Mononuclear cell (primary cell): ENCODE results near the gene HIPK1. TPM values are rescaled to one million over a fixed set of nuclear protein-coding genes. Genes with fewer than 3 reads are reported as not detected.
"Not testable (repeated sequence)": the region's sequence is repeated elsewhere in the genome, so short reads cannot be mapped to it uniquely, and the experiment has no call there.

ENCODE experiments used
- H3K27me3 ChIP-seq: 2 replicates; pipeline ENCODE4 v1.6.0; 2011; ENCODE audit warnings: low read length, control low read depth; ENCODE audit not compliant: insufficient read depth
- H3K4me1 ChIP-seq: 2 replicates; pipeline ENCODE4 v1.5.1; 2011; ENCODE audit warnings: mild to moderate bottlenecking, low read length, control low read depth; ENCODE audit not compliant: insufficient read depth
- H3K4me3 ChIP-seq: 2 replicates; pipeline ENCODE4 v1.5.1; 2011; ENCODE audit warnings: mild to moderate bottlenecking, low read length, moderate library complexity
- H3K9me3 ChIP-seq: 2 replicates; pipeline ENCODE4 v1.5.1; 2011; ENCODE audit warnings: low read depth, mild to moderate bottlenecking, control low read depth, low read length
- total RNA-seq: library from RNA; depleted of rRNA; stranded (reverse); fragments of >200 nt; gene quantifications from one replicate; pipeline ENCODE4 v1.2.3, GENCODE V29; 2012

HIPK1 gene
- total RNA-seq, 1 donor: 99.5 TPM

GRCh38 chr1:113998361-113998760 is 69.2 kb downstream of the HIPK1 start:
- no peak overlapping the region for H3K4me3 ChIP-seq
- H3K9me3 ChIP-seq: peaks cover 18% of the 10 kb centered on the region
- no peaks in the 10 kb centered on the region for H3K4me1 ChIP-seq
- no peaks in the 10 kb centered on the region for H3K27me3 ChIP-seq

GRCh38 chr1:113999233-113999632 is 70.1 kb downstream of the HIPK1 start:
- Histone ChIP-seq H3K27me3 (no peaks in the 10 kb centered on the region), H3K4me3 (no peak overlapping the region), H3K9me3 (peaks cover 15% of the 10 kb centered on the region), H3K4me1 (no peaks in the 10 kb centered on the region)

GRCh38 chr1:113999799-114000198 is 70.7 kb downstream of the HIPK1 start:
- H3K27me3 ChIP-seq: no peaks in the 10 kb centered on the region
- peaks cover 9% of the 10 kb centered on the region for H3K9me3 ChIP-seq
- no peaks in the 10 kb centered on the region for H3K4me1 ChIP-seq
- H3K4me3 ChIP-seq: no peak overlapping the region

- no peak overlapping the region for H3K4me3 ChIP-seq
- no peaks in the 10 kb centered on the region for H3K27me3 ChIP-seq
- peaks cover 3% of the 10 kb centered on the region for H3K9me3 ChIP-seq
- H3K4me1 ChIP-seq: no peaks in the 10 kb centered on the region
Measured at GRCh38 chr1:114000406-114000805, 71.3 kb downstream of the HIPK1 start.

- H3K4me1 ChIP-seq: no peaks in the 10 kb centered on the region
- H3K9me3 ChIP-seq: no peaks in the 10 kb centered on the region
- H3K27me3 ChIP-seq: no peaks in the 10 kb centered on the region
- H3K4me3 ChIP-seq: no peak overlapping the region
Measured at GRCh38 chr1:114002492-114003239, 73.5 kb downstream of the HIPK1 start.

- H3K27me3 ChIP-seq: no peaks in the 10 kb centered on the region
- H3K9me3 ChIP-seq: no peaks in the 10 kb centered on the region
- H3K4me1 ChIP-seq: no peaks in the 10 kb centered on the region
- no peak overlapping the region for H3K4me3 ChIP-seq
Measured at GRCh38 chr1:114003431-114003830, 74.3 kb downstream of the HIPK1 start.

- not testable (repeated sequence) for H3K4me3 ChIP-seq, H3K9me3 ChIP-seq, H3K27me3 ChIP-seq
Measured at GRCh38 chr1:114006825-114007224, 77.7 kb downstream of the HIPK1 start.

GRCh38 chr1:114008480-114008941 is 79.4 kb downstream of the HIPK1 start:
- Histone ChIP-seq H3K27me3 (no peaks in the 10 kb centered on the region), H3K4me1 (no peaks in the 10 kb centered on the region), H3K9me3 (no peaks in the 10 kb centered on the region), H3K4me3 (no peak overlapping the region)

More at GRCh38 chr1:114006825-114007224, 77.7 kb downstream of the HIPK1 start:
- not testable (repeated sequence) for H3K4me1 ChIP-seq

- no peak overlapping the region for H3K4me3 ChIP-seq
- H3K4me1 ChIP-seq: no peaks in the 10 kb centered on the region
- no peaks in the 10 kb centered on the region for H3K27me3 ChIP-seq
- H3K9me3 ChIP-seq: no peaks in the 10 kb centered on the region
Measured at GRCh38 chr1:114008993-114009392, 79.9 kb downstream of the HIPK1 start.

- H3K9me3 ChIP-seq: no peaks in the 10 kb centered on the region
- H3K4me3 ChIP-seq: no peak overlapping the region
- H3K27me3 ChIP-seq: no peaks in the 10 kb centered on the region
- H3K4me1 ChIP-seq: no peaks in the 10 kb centered on the region
Measured at GRCh38 chr1:114009393-114009792, 80.3 kb downstream of the HIPK1 start.

- Histone ChIP-seq H3K4me1 (no peaks in the 10 kb centered on the region), H3K9me3 (no peaks in the 10 kb centered on the region), H3K4me3 (no peak overlapping the region), H3K27me3 (no peaks in the 10 kb centered on the region)
Measured at GRCh38 chr1:114010433-114011184, 81.5 kb downstream of the HIPK1 start.

GRCh38 chr1:114011796-114012195 is 82.7 kb downstream of the HIPK1 start:
- Histone ChIP-seq H3K27me3 (no peaks in the 10 kb centered on the region), H3K9me3 (no peaks in the 10 kb centered on the region), H3K4me3 (no peak overlapping the region), H3K4me1 (no peaks in the 10 kb centered on the region)

- no peaks in the 10 kb centered on the region for H3K27me3 ChIP-seq
- no peak overlapping the region for H3K4me3 ChIP-seq
- no peaks in the 10 kb centered on the region for H3K9me3 ChIP-seq
Measured at GRCh38 chr1:114015075-114015474, 86.0 kb downstream of the HIPK1 start.

GRCh38 chr1:114019724-114020123 is 90.6 kb downstream of the HIPK1 start:
- H3K9me3 ChIP-seq, H3K27me3 ChIP-seq, H3K4me3 ChIP-seq, H3K4me1 ChIP-seq: not testable (repeated sequence)

More at GRCh38 chr1:114015075-114015474, 86.0 kb downstream of the HIPK1 start:
- H3K4me1 ChIP-seq: no peaks in the 10 kb centered on the region

- H3K4me3 ChIP-seq: no peak overlapping the region
- H3K4me1 ChIP-seq: no peaks in the 10 kb centered on the region
- no peaks in the 10 kb centered on the region for H3K9me3 ChIP-seq
- H3K27me3 ChIP-seq: no peaks in the 10 kb centered on the region
Measured at GRCh38 chr1:114021665-114022099, 92.6 kb downstream of the HIPK1 start.
